H1 (cell line): ENCODE data around the gene RAB40A. TPM values are rescaled to one million over a fixed set of nuclear protein-coding genes. Genes with fewer than 3 reads are reported as not detected.

Experiments
- CTCF ChIA-PET: fragments of 300-600 bp; sonication (Branson Sonifier 250); formaldehyde crosslinking; loops from one replicate; lab custom pipeline; 2021; ENCODE audit not compliant: partially characterized antibody; lab: Charles Lee
- POLR2A ChIA-PET: fragments of 300-600 bp; sonication (Branson Sonifier 250); formaldehyde crosslinking; loops from one replicate; lab custom pipeline; 2021; ENCODE audit warnings: inconsistent platforms; ENCODE audit not compliant: partially characterized antibody; lab: Charles Lee
- DNase-seq, 2 experiments: peaks; one replicate each; pipeline versions ENCODE4 v3.0.0 to v3.0.0-alpha.2; 2010 to 2022; ENCODE audit warnings: low spot score in 2 of 2, low read depth in 1 of 2, mixed read lengths in 1 of 2
- FAIRE-seq: peaks from 2 replicates; lab custom pipeline; 2011; peaks lifted over from hg19 to GRCh38; lab: Jason Lieb, UNC
- H2AFZ ChIP-seq: 2 replicates; pipeline ENCODE4 v1.8.1; 2012; ENCODE audit warnings: low read length, inconsistent platforms
- H2AK5ac ChIP-seq: 2 replicates; pipeline ENCODE4 v1.6.1; 2013; ENCODE audit warnings: low read depth, low read length
- H2BK120ac ChIP-seq: replicated peaks from 2 replicates; pipeline ENCODE3; 2013; ENCODE audit warnings: low read depth, low read length, inconsistent platforms
- H2BK12ac ChIP-seq: 2 replicates; pipeline ENCODE4 v1.6.1; 2013; ENCODE audit warnings: low read depth, low read length
- H2BK15ac ChIP-seq: 2 replicates; pipeline ENCODE4 v1.6.1; 2013; ENCODE audit warnings: low read length
- H2BK20ac ChIP-seq: 2 replicates; pipeline ENCODE4 v1.6.1; 2013; ENCODE audit warnings: low read length
- H2BK5ac ChIP-seq: 2 replicates; pipeline ENCODE4 v1.6.1; 2013; ENCODE audit warnings: low read depth, low read length
- H3K14ac ChIP-seq: 2 replicates; pipeline ENCODE4 v1.6.1; 2013; ENCODE audit warnings: inconsistent platforms; ENCODE audit not compliant: insufficient read length
- H3K18ac ChIP-seq: 2 replicates; pipeline ENCODE4 v1.6.1; 2013; ENCODE audit warnings: low read length; ENCODE audit errors: extremely low read depth
- H3K23ac ChIP-seq: 2 replicates; pipeline ENCODE4 v1.6.1; 2013; ENCODE audit warnings: inconsistent platforms; ENCODE audit not compliant: insufficient read length
- H3K23me2 ChIP-seq: 2 replicates; pipeline ENCODE4 v1.6.1; 2013; ENCODE audit warnings: low read depth, low read length
- H3K27ac ChIP-seq: 2 replicates; pipeline ENCODE4 v1.6.1; 2011; ENCODE audit warnings: low read depth, low read length, inconsistent platforms
- H3K27me3 ChIP-seq, 4 experiments: replicated peaks in 1 of 4; 1 replicate in 1 of 4; 2 replicates in 3 of 4; pipeline versions ENCODE4 v1.6.1 to v1.8.1; 2011 to 2013; ENCODE audit warnings: low read length in 3 of 4, mild to moderate bottlenecking in 3 of 4, inconsistent platforms in 2 of 4, mixed read lengths in 2 of 4, moderate library complexity in 1 of 4; ENCODE audit not compliant: control insufficient read depth in 3 of 4, insufficient read depth in 3 of 4; ENCODE audit errors: extremely low read depth in 1 of 4
- H3K36me3 ChIP-seq, 4 experiments: 2 replicates each; pipeline versions ENCODE4 v1.6.1 to v1.8.1; 2011 to 2013; ENCODE audit warnings: mild to moderate bottlenecking in 4 of 4, low read length in 3 of 4, moderate library complexity in 2 of 4, control low read depth in 1 of 4, inconsistent platforms in 1 of 4; ENCODE audit not compliant: insufficient read depth in 4 of 4, control insufficient read depth in 2 of 4
- H3K4ac ChIP-seq: replicated peaks from 2 replicates; pipeline ENCODE3; 2013; ENCODE audit warnings: low read length, low read depth, mixed read lengths, inconsistent platforms; ENCODE audit not compliant: insufficient read length
- H3K4me1 ChIP-seq, 4 experiments: replicated peaks in 1 of 4; 1 replicate in 1 of 4; 2 replicates in 3 of 4; pipeline versions ENCODE4 v1.6.1 to v1.8.1; 2011 to 2013; ENCODE audit warnings: low read length in 3 of 4, inconsistent platforms in 2 of 4, mixed read lengths in 1 of 4; ENCODE audit not compliant: insufficient read depth in 4 of 4, control insufficient read depth in 3 of 4
- H3K4me2 ChIP-seq, 2 experiments: 2 replicates each; pipeline versions ENCODE4 v1.6.1 to v1.8.1; 2011 to 2013; ENCODE audit warnings: low read depth in 2 of 2, low read length in 2 of 2, control low read depth in 1 of 2, inconsistent platforms in 1 of 2, mild to moderate bottlenecking in 1 of 2; ENCODE audit not compliant: insufficient read depth in 1 of 2
- H3K4me3 ChIP-seq, 4 experiments: fragments of 200-600, 300-600 bp in 1 of 4; sonication (generic), shearing (Covaris generic), sonication (Bioruptor Twin) in 1 of 4; 2 replicates each; pipeline versions ENCODE4 v1.5.1 to v1.8.1; 2011 to 2016; ENCODE audit warnings: low read length in 4 of 4, low read depth in 3 of 4, control low read depth in 2 of 4, inconsistent platforms in 2 of 4, mild to moderate bottlenecking in 2 of 4, mixed read lengths in 1 of 4, moderate library complexity in 1 of 4; ENCODE audit not compliant: insufficient read depth in 2 of 4; ENCODE audit errors: extremely low read depth in 1 of 4
- H3K56ac ChIP-seq: replicated peaks from 2 replicates; pipeline ENCODE3; 2013; ENCODE audit warnings: low read depth, mild to moderate bottlenecking, mixed read lengths, low read length, inconsistent platforms; ENCODE audit not compliant: insufficient read length
- H3K79me1 ChIP-seq: 2 replicates; pipeline ENCODE4 v1.6.1; 2013; ENCODE audit warnings: low read depth, low read length, control low read depth
- H3K79me2 ChIP-seq, 2 experiments: 2 replicates each; pipeline versions ENCODE4 v1.6.1 to v1.8.1; 2012 to 2013; ENCODE audit warnings: low read length in 2 of 2, mild to moderate bottlenecking in 2 of 2, inconsistent platforms in 1 of 2; ENCODE audit not compliant: insufficient read depth in 2 of 2, control insufficient read depth in 1 of 2
- H3K9ac ChIP-seq, 4 experiments: replicated peaks in 1 of 4; 1 replicate in 1 of 4; 2 replicates in 3 of 4; pipeline versions ENCODE4 v1.6.1 to v1.8.1; 2011 to 2013; ENCODE audit warnings: low read depth in 3 of 4, low read length in 3 of 4, control low read depth in 2 of 4, mild to moderate bottlenecking in 2 of 4, moderate library complexity in 2 of 4, inconsistent platforms in 1 of 4; ENCODE audit errors: extremely low read depth in 1 of 4
- H3K9me3 ChIP-seq, 2 experiments: 2 replicates each; pipeline versions ENCODE4 v1.6.1 to v1.8.1; 2012 to 2013; ENCODE audit warnings: mild to moderate bottlenecking in 2 of 2, moderate library complexity in 2 of 2, control low read depth in 1 of 2, inconsistent platforms in 1 of 2, low read depth in 1 of 2, low read length in 1 of 2, mixed read lengths in 1 of 2; ENCODE audit not compliant: insufficient read depth in 2 of 2
- H4K20me1 ChIP-seq, 2 experiments: replicated peaks in 1 of 2; 2 replicates each; pipeline versions ENCODE3 to v1.8.1; 2011 to 2013; ENCODE audit warnings: inconsistent platforms in 2 of 2, low read length in 2 of 2, mild to moderate bottlenecking in 1 of 2; ENCODE audit not compliant: insufficient read depth in 2 of 2, control insufficient read depth in 1 of 2
- H4K5ac ChIP-seq: 2 replicates; pipeline ENCODE4 v1.6.1; 2013; ENCODE audit warnings: low read length, low read depth, mixed read lengths, inconsistent platforms; ENCODE audit not compliant: insufficient read length
- H4K8ac ChIP-seq: 2 replicates; pipeline ENCODE4 v1.8.0; 2013; ENCODE audit warnings: mild to moderate bottlenecking, moderate library complexity, low read length, inconsistent platforms; ENCODE audit not compliant: insufficient read depth; ENCODE audit errors: extremely low read depth
- H4K91ac ChIP-seq: replicated peaks from 2 replicates; pipeline ENCODE3; 2013; ENCODE audit warnings: low read length, mixed read lengths, inconsistent platforms; ENCODE audit not compliant: insufficient read length
- CTBP2 ChIP-seq: IDR thresholded peaks from 2 replicates; pipeline ENCODE4 v1.7.0; 2011; ENCODE audit warnings: borderline replicate concordance, mild to moderate bottlenecking, moderate library complexity, mixed read lengths, low read length; ENCODE audit not compliant: insufficient read depth, insufficient read length
- EGR1 ChIP-seq: IDR thresholded peaks from 2 replicates; pipeline ENCODE4 v1.6.1; 2011; ENCODE audit warnings: low read depth, low read length, borderline replicate concordance
- GABPA ChIP-seq: IDR thresholded peaks from 2 replicates; pipeline ENCODE4 v1.6.1; 2011; ENCODE audit warnings: mild to moderate bottlenecking, low read length, moderate library complexity, borderline replicate concordance; ENCODE audit not compliant: insufficient read depth
- KDM1A ChIP-seq: fragments of 200-600, 300-600 bp; sonication (generic); IDR thresholded peaks from 2 replicates; pipeline ENCODE4 v1.7.1; 2016; ENCODE audit warnings: mild to moderate bottlenecking, low read length, borderline replicate concordance
- SIX5 ChIP-seq: IDR thresholded peaks from 2 replicates; pipeline ENCODE4 v1.6.1; 2011; ENCODE audit warnings: mild to moderate bottlenecking, low read depth, low read length
- SP1 ChIP-seq: IDR thresholded peaks from 2 replicates; pipeline ENCODE4 v1.6.1; 2011; ENCODE audit warnings: low read depth, low read length
- TBP ChIP-seq: IDR thresholded peaks from 2 replicates; pipeline ENCODE4 v1.6.1; 2011; ENCODE audit warnings: low read depth, low read length, improper control_type of control experiment
- TEAD4 ChIP-seq: IDR thresholded peaks from 2 replicates; pipeline ENCODE4 v1.6.1; 2012; ENCODE audit warnings: low read depth, low read length, inconsistent platforms, mixed read lengths
- WGBS, 2 experiments: shearing (Covaris generic) in 1 of 2; methylation state at CpG; one replicate each; pipeline versions ENCODE4 v1.1.6 to v1.1.7; 2013 to 2015; ENCODE audit warnings: low lambda C conversion rate in 2 of 2, mixed read lengths in 2 of 2, inconsistent platforms in 1 of 2, low coverage in 1 of 2, missing lambda C conversion rate in 1 of 2; ENCODE audit not compliant: insufficient replicate concordance in 2 of 2, insufficient coverage in 1 of 2, insufficient read length in 1 of 2; ENCODE audit errors: extremely low coverage in 1 of 2, missing lambda C conversion rate in 1 of 2; 5-methylcytosine and 5-hydroxymethylcytosine counted together
- polyA plus RNA-seq, 7 experiments: library from polyadenylated mRNA; depleted of rRNA in 3 of 7; stranded (reverse) in 5 of 7; unstranded in 2 of 7; fragments of >200 nt in 5 of 7; fragments of 200-250 nt in 2 of 7; gene quantifications; 1 replicate in 5 of 7; 2 replicates in 1 of 7; 4 replicates in 1 of 7; pipeline versions ENCODE4 v1.2.1 to v1.2.3, GENCODE V29; 2011 to 2013; ENCODE audit warnings: missing spikeins in 2 of 7, mixed read lengths in 2 of 7
- total RNA-seq: library from RNA; stranded (reverse); fragmentation: NEBNext Ultra II Directional; extraction: Animal tissue kit (Norgen Biotek cat#: 25700); gene quantifications from 2 replicates; pipeline ENCODE4 v1.2.1, GENCODE V29; 2021
- TF ChIP-seq, protein P1 (sequence below): IDR thresholded peaks from 2 replicates; pipeline ENCODE4 v1.6.1; 2012; ENCODE audit warnings: inconsistent platforms

Gene RAB40A
- total and polyA plus RNA-seq, 2 of the 8 experiments (the other 6 are each of a cell fraction or from before 2014, with no cell fraction given): 0.09 to 0.21 TPM

DNA sequence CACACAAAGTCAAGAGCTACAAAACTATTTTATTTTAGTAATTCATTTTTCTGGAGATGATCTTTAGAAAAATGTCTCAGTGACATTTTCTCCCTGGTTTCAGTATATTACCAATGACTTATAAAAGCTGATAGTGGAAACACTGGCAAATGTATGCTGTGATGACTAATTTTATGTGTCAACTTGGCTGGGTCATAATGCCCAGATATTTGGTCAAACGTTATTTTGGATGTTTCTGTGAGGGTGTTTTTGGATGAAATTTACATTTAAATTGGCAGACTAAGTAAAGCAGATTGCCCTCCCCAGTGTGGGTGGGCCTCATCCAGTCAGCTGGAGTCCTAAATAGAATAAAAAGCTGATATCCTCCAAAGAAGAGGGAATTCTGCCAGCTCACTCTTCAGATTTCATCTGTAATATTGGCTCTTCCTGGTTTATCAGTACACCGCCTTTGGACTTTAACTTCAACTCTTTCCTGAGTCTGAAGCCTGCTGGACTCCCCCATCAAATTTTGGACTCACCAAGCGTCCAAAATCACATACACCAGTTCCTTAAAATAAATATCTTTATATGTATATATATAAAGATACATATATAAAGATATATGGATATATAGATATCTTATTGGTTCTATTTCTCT, 31.2 kb upstream of the RAB40A start:
- H4K91ac ChIP-seq: no peak overlapping the region
- H3K4me3 ChIP-seq: no peak overlapping the region
- H2BK120ac ChIP-seq: no peak overlapping the region
- no peaks in the 10 kb centered on the region for H3K79me1 ChIP-seq
- no peak overlapping the region for H4K8ac ChIP-seq
- FAIRE-seq (no peak), DNase-seq (no peak)
- CTCF ChIA-PET: no interaction called here
- H2BK5ac ChIP-seq: no peak overlapping the region
- H2BK15ac ChIP-seq: no peak overlapping the region
- H3K4ac ChIP-seq: no peak overlapping the region
- H3K18ac ChIP-seq: no peak overlapping the region
- POLR2A ChIA-PET: no interaction called here
- no peaks in the 10 kb centered on the region for H3K23me2 ChIP-seq
- H3K36me3 ChIP-seq: no peaks in the 10 kb centered on the region
- H2BK12ac ChIP-seq: no peak overlapping the region
- no peak overlapping the region for H2AK5ac ChIP-seq
- no peak overlapping the region for H3K27ac ChIP-seq
- no peaks in the 10 kb centered on the region for H3K79me2 ChIP-seq
- H3K14ac ChIP-seq: no peak overlapping the region
- H3K56ac ChIP-seq: no peak overlapping the region
- H4K5ac ChIP-seq: no peak overlapping the region
- 75% methylated on average over 3 of the region's 3 CpGs; no CpG with 5 or more reads in 1 of the 2 experiments for whole genome bisulfite sequencing, 2 experiments
- no peak overlapping the region for H3K4me2 ChIP-seq
- H3K23ac ChIP-seq: no peak overlapping the region
- H2AFZ ChIP-seq: no peak overlapping the region
- TF ChIP-seq CTBP2: no peak
- no peak for TF ChIP-seq SIX5
- TF ChIP-seq KDM1A: no peak
- no peak for TF ChIP-seq GABPA
- no peak for TF ChIP-seq TEAD4
- no peak for TF ChIP-seq SP1
- TF ChIP-seq, protein P1, sequence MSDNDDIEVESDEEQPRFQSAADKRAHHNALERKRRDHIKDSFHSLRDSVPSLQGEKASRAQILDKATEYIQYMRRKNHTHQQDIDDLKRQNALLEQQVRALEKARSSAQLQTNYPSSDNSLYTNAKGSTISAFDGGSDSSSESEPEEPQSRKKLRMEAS: no peak
- TF ChIP-seq EGR1: no peak
- TF ChIP-seq TBP: no peak
- H3K27me3 ChIP-seq: no peaks in the 10 kb centered on the region
- no peak overlapping the region for H3K9ac ChIP-seq
- H3K4me1 ChIP-seq: no peaks in the 10 kb centered on the region; a peak in 1 of 7 replicates
- H3K9me3 ChIP-seq: no peaks in the 10 kb centered on the region
- H4K20me1 ChIP-seq: no peaks in the 10 kb centered on the region
- H2BK20ac ChIP-seq: no peak overlapping the region
